Measurements from ENCODE around the gene PREPL. TPM values are rescaled to one million over a fixed set of nuclear protein-coding genes. Genes with fewer than 3 reads are reported as not detected.

PREPL gene
- total and polyA plus RNA-seq, 2 of the 8 experiments (the other 6 are each of a cell fraction or from before 2014, with no cell fraction given) = 13.6 to 38.9 TPM

GRCh38 chr2:44362207-44363015, 1.1 kb upstream of the PREPL start (continued):
- TF ChIP-seq RBBP5 (IDR thresholded peaks at IDR 0.05; ENCODE audit: borderline replicate concordance, low read depth, low read length) (peak; percentile 68; the same call in 1 of the 2 replicates), TCF12 (IDR thresholded peaks at IDR 0.05; ENCODE audit: low read depth, low read length) (no peak), ASH2L (IDR thresholded peaks at IDR 0.05; ENCODE audit: low read length) (no peak), CEBPB (IDR thresholded peaks at IDR 0.05; ENCODE audit: low read depth, low read length) (no peak), MAFK (IDR thresholded peaks at IDR 0.05; ENCODE audit: low read depth, low read length) (no peak)

All from H1 (cell line).